Caco-2 (cell line): ENCODE data around the gene SGMS1. TPM values are rescaled to one million over a fixed set of nuclear protein-coding genes. Genes with fewer than 3 reads are reported as not detected.
A peak's percentile ranks its signal among the peaks of the same experiment; 100 is the strongest.

Source experiments
- BruUV-seq: library from RNA; stranded (reverse); fragments of 400-500 nt; replicated peaks from 2 replicates; lab custom pipeline; 2021; lab: Mats Ljungman, UMichigan
- CTCF ChIA-PET: fragments of 300-600 bp; sonication (Branson Sonifier 250); formaldehyde crosslinking; loops from one replicate; lab custom pipeline; 2022; ENCODE audit warnings: antibody characterized with exemption; lab: Charles Lee
- POLR2A ChIA-PET: fragments of 300-600 bp; sonication (Branson Sonifier 250); formaldehyde crosslinking; loops from one replicate; lab custom pipeline; 2022; ENCODE audit warnings: antibody characterized with exemption; lab: Charles Lee
- DNase-seq, 2 experiments: peaks; one replicate each; pipeline versions ENCODE4 v3.0.0 to v3.0.0-alpha.2; 2020 to 2022
- H3K27me3 ChIP-seq: replicated peaks from 2 replicates; pipeline ENCODE4 v1.6.0; 2011; ENCODE audit warnings: low read length; ENCODE audit not compliant: control insufficient read depth, insufficient read depth
- H3K36me3 ChIP-seq: 2 replicates; pipeline ENCODE4 v1.5.1; 2011; ENCODE audit warnings: low read length; ENCODE audit not compliant: control insufficient read depth, insufficient read depth
- H3K4me1 ChIP-seq: fragments of 250-450 bp; sonication (Bioruptor Pico); 2 replicates; pipeline ENCODE4 v1.5.1; 2020; ENCODE audit warnings: mild to moderate bottlenecking
- H3K4me3 ChIP-seq: 2 replicates; pipeline ENCODE4 v1.5.1; 2011; ENCODE audit warnings: low read depth, mild to moderate bottlenecking, control low read depth, low read length
- H3K9me3 ChIP-seq: fragments of 250-450 bp; sonication (Bioruptor Pico); 2 replicates; pipeline ENCODE4 v1.5.1; 2020; ENCODE audit warnings: mild to moderate bottlenecking, moderate library complexity
- H3K27ac Mint-ChIP-seq: one replicate; pipeline ENCODE4 v1.8.0; 2022; ENCODE audit warnings: mixed read lengths; ENCODE audit not compliant: unreplicated experiment
- H3K27me3 Mint-ChIP-seq: one replicate; pipeline ENCODE4 v1.8.0; 2022; ENCODE audit warnings: mixed read lengths; ENCODE audit not compliant: insufficient read depth, unreplicated experiment
- H3K36me3 Mint-ChIP-seq: one replicate; pipeline ENCODE4 v1.8.0; 2022; ENCODE audit warnings: mild to moderate bottlenecking, mixed read lengths; ENCODE audit not compliant: insufficient read depth, unreplicated experiment
- H3K4me1 Mint-ChIP-seq: one replicate; pipeline ENCODE4 v1.8.0; 2022; ENCODE audit warnings: low read depth, mixed read lengths; ENCODE audit not compliant: unreplicated experiment
- H3K4me3 Mint-ChIP-seq: one replicate; pipeline ENCODE4 v1.8.0; 2022; ENCODE audit warnings: mild to moderate bottlenecking, moderate library complexity, mixed read lengths; ENCODE audit not compliant: unreplicated experiment
- H3K9me3 Mint-ChIP-seq: one replicate; pipeline ENCODE4 v1.8.0; 2022; ENCODE audit warnings: mixed read lengths; ENCODE audit not compliant: unreplicated experiment
- intact Hi-C: fragments of 100-400 bp; cut with micrococcal nuclease; formaldehyde crosslinking; loops from one replicate; pipeline ENCODE4 v1.10.0; 2022; ENCODE audit not compliant: unreplicated experiment
- total RNA-seq: library from RNA; stranded (reverse); gene quantifications from 2 replicates; pipeline ENCODE4 v1.2.3, GENCODE V29; 2022
- TF ChIP-seq, protein P1 (sequence below), 2 experiments: fragments of 200-600 bp in 1 of 2; IDR thresholded peaks; 1 replicate in 1 of 2; 2 replicates in 1 of 2; pipeline versions ENCODE4 v1.5.1 to v1.8.0; 2011 to 2022; ENCODE audit warnings: antibody characterized with exemption in 1 of 2, control low read depth in 1 of 2, inconsistent platforms in 1 of 2, low read depth in 1 of 2, low read length in 1 of 2, mild to moderate bottlenecking in 1 of 2, moderate library complexity in 1 of 2; ENCODE audit not compliant: insufficient read depth in 1 of 2, severe bottlenecking in 1 of 2, unreplicated experiment in 1 of 2

SGMS1 gene
- total RNA-seq, 1 experiment from 2014 or later, result 30.5 TPM

- H3K4me3 ChIP-seq, result no peak overlapping the region
- no TSS peak for BruUV-seq
- TF ChIP-seq, protein P1, sequence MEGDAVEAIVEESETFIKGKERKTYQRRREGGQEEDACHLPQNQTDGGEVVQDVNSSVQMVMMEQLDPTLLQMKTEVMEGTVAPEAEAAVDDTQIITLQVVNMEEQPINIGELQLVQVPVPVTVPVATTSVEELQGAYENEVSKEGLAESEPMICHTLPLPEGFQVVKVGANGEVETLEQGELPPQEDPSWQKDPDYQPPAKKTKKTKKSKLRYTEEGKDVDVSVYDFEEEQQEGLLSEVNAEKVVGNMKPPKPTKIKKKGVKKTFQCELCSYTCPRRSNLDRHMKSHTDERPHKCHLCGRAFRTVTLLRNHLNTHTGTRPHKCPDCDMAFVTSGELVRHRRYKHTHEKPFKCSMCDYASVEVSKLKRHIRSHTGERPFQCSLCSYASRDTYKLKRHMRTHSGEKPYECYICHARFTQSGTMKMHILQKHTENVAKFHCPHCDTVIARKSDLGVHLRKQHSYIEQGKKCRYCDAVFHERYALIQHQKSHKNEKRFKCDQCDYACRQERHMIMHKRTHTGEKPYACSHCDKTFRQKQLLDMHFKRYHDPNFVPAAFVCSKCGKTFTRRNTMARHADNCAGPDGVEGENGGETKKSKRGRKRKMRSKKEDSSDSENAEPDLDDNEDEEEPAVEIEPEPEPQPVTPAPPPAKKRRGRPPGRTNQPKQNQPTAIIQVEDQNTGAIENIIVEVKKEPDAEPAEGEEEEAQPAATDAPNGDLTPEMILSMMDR (IDR thresholded peaks at IDR 0.05; ENCODE audit: insufficient read depth in 1 of 2, low read depth in 1 of 2, low read length in 1 of 2, severe bottlenecking in 1 of 2, unreplicated experiment in 1 of 2), result no peak
- Mint-ChIP-seq H3K9me3 (no peaks in the 10 kb centered on the region), H3K4me3 (no peak overlapping the region), H3K27me3 (no peaks in the 10 kb centered on the region), H3K4me1 (peaks cover 54% of the 10 kb centered on the region), H3K36me3 (peaks cover 6% of the 10 kb centered on the region), H3K27ac (peak overlapping the region; percentile 49)
- H3K9me3 ChIP-seq, result no peaks in the 10 kb centered on the region
- H3K36me3 ChIP-seq, result no peaks in the 10 kb centered on the region
- H3K4me1 ChIP-seq, result peaks cover 52% of the 10 kb centered on the region
- intact Hi-C loops, result loop anchor here (1.0 kb wide), 3 partner anchors 7 to 26 kb away; no protein-coding TSS in a partner anchor
- POLR2A ChIA-PET, result interaction anchor here (1.2 to 1.3 kb wide), 2 partner anchors 19 kb away, joined by 3 to 4 read pairs; no protein-coding TSS in a partner anchor
- H3K27me3 ChIP-seq, result no peaks in the 10 kb centered on the region
- CTCF ChIA-PET, result interaction anchor here (0.8 to 1.2 kb wide), 3 partner anchors 19 to 44 kb away, joined by 3 to 6 read pairs (median 3); no protein-coding TSS in a partner anchor
- no peak for DNase-seq
Measured at GRCh38 chr10:50605951-50606270, 17.8 kb downstream of the SGMS1 start.

GRCh38 chr10:50605269-50605950, 18.3 kb downstream of the SGMS1 start:
- H3K9me3 ChIP-seq, result no peaks in the 10 kb centered on the region
- peak; percentile 62 to 73 for DNase-seq
- no peaks in the 10 kb centered on the region for H3K9me3 Mint-ChIP-seq
- POLR2A ChIA-PET, result interaction anchor here (0.8 to 1.2 kb wide), 2 partner anchors 19 to 27 kb away, joined by 4 to 8 read pairs; no protein-coding TSS in a partner anchor
- peaks cover 59% of the 10 kb centered on the region for H3K4me1 Mint-ChIP-seq
- BruUV-seq, result no TSS peak
- no peaks in the 10 kb centered on the region for H3K27me3 ChIP-seq
- H3K4me3 Mint-ChIP-seq, result peak overlapping the region; percentile 42
- H3K27me3 Mint-ChIP-seq, result no peaks in the 10 kb centered on the region
- CTCF ChIA-PET, result interaction anchor here (0.5 to 1.2 kb wide), 6 partner anchors 18 to 60 kb away, joined by 3 to 6 read pairs (median 3); partner anchors contain the start of gene SGMS1
- no peak overlapping the region for H3K4me3 ChIP-seq
- TF ChIP-seq, protein P1 (IDR thresholded peaks at IDR 0.05; ENCODE audit: insufficient read depth in 1 of 2, low read depth in 1 of 2, low read length in 1 of 2, severe bottlenecking in 1 of 2, unreplicated experiment in 1 of 2), result no peak
- peak overlapping the region; percentile 66 for H3K27ac Mint-ChIP-seq
- H3K36me3 ChIP-seq, result no peaks in the 10 kb centered on the region
- peaks cover 6% of the 10 kb centered on the region for H3K36me3 Mint-ChIP-seq
- peaks cover 57% of the 10 kb centered on the region for H3K4me1 ChIP-seq
- intact Hi-C loops, result loop anchor here (1.0 kb wide), 3 partner anchors 8 to 25 kb away; no protein-coding TSS in a partner anchor

DNA sequence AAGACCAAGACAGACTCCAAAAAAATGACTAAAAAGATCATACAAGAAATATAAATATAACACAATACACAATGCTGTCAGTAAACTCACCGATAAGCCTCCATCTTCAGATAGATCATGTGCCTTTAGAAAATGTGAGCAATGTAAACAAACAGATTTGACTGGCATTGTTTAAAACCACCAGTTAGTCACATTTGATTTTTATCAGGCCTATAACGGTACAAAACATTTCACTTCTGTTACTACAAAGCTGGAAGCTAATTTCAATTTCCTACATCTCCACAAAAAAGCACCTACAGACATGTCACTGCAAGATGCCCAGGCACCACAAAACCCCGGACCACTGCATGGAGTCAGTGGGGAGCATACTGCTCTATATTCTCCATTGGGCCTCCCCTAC, 18.9 kb downstream of the SGMS1 start:
- peaks cover 60% of the 10 kb centered on the region for H3K4me1 Mint-ChIP-seq
- Histone ChIP-seq H3K9me3 (no peaks in the 10 kb centered on the region), H3K4me1 (peaks cover 63% of the 10 kb centered on the region), H3K27me3 (no peaks in the 10 kb centered on the region), H3K36me3 (no peaks in the 10 kb centered on the region), H3K4me3 (no peak overlapping the region)
- H3K27ac Mint-ChIP-seq, result peak overlapping the region; percentile 66
- no peak for DNase-seq
- TF ChIP-seq, protein P1 (IDR thresholded peaks at IDR 0.05; ENCODE audit: insufficient read depth in 1 of 2, low read depth in 1 of 2, low read length in 1 of 2, severe bottlenecking in 1 of 2, unreplicated experiment in 1 of 2), result no peak
- no peaks in the 10 kb centered on the region for H3K27me3 Mint-ChIP-seq
- no peaks in the 10 kb centered on the region for H3K9me3 Mint-ChIP-seq
- ChIA-PET CTCF (interaction anchor here (0.5 to 1.2 kb wide), 6 partner anchors 19 to 59 kb away, joined by 3 to 6 read pairs (median 3); partner anchors contain the start of gene SGMS1), POLR2A (interaction anchor here (0.8 to 1.2 kb wide), 2 partner anchors 20 to 27 kb away, joined by 4 to 8 read pairs; no protein-coding TSS in a partner anchor)
- BruUV-seq, result TSS peak; percentile 18
- H3K36me3 Mint-ChIP-seq, result peaks cover 6% of the 10 kb centered on the region
- H3K4me3 Mint-ChIP-seq, result peak overlapping the region; percentile 42
- intact Hi-C loops, result loop anchor here (1.0 kb wide), 3 partner anchors 8 to 25 kb away; no protein-coding TSS in a partner anchor
